ENCODE data around the gene PAIP2.

PAIP2 gene, protein sequence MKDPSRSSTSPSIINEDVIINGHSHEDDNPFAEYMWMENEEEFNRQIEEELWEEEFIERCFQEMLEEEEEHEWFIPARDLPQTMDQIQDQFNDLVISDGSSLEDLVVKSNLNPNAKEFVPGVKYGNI

DNA sequence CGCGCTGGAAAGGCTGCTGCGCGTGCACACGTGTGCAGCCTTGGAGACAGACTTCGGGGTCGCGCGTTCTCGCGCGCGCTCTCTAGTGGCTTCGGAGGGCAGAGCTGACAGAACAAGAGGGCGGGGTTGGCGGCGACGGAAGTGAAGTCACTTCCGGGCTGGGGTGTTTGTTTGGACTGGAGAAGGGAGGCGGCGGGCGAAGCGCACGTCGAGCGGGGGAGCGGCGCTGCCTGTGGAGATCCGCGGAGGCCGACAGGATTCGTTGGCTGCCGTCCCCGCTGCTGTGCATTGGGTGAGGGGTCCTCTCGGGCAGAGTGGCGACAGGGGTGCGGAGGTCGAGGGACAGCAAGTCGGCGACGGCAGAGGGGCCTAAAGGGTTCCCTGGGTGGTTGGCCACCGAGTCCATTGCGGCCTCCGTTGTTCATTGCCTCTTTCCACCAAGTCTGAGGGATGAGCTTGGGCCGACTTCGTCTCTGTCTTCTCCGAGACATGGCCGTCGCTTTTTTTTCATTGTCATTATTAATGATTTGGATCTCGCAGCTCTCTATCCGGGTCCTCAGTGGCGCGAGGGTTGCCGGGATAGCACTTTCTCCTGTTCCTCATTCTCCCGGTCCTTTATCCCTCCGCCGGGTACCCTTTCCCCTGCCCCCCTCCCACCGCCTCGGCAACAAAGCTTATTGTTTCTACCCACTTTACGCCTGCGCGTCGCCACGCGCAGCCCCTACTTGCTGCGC is at the start of gene PAIP2:
PAIP2 (plus strand) TSS at position 166 of the 734 bp plus-strand sequence. CDS start 21,931 bp downstream, outside the sequence.
- peaks cover 28% of the 10 kb centered on the region for H3K36me3 ChIP-seq
- no peaks in the 10 kb centered on the region for H3K27me3 ChIP-seq (ENCODE audit: insufficient read depth, low read depth, severe bottlenecking)
- peak; percentile 98 for DNase-seq
- peaks cover 3% of the 10 kb centered on the region for H3K9me3 ChIP-seq (ENCODE audit: severe bottlenecking)
- H3K27ac ChIP-seq, result peak within 1 kb of the TSS; percentile 96
- peak within 1 kb of the TSS; percentile 70 for H3K4me3 ChIP-seq (ENCODE audit: low read depth, low read length)
- TF ChIP-seq, protein P1, sequence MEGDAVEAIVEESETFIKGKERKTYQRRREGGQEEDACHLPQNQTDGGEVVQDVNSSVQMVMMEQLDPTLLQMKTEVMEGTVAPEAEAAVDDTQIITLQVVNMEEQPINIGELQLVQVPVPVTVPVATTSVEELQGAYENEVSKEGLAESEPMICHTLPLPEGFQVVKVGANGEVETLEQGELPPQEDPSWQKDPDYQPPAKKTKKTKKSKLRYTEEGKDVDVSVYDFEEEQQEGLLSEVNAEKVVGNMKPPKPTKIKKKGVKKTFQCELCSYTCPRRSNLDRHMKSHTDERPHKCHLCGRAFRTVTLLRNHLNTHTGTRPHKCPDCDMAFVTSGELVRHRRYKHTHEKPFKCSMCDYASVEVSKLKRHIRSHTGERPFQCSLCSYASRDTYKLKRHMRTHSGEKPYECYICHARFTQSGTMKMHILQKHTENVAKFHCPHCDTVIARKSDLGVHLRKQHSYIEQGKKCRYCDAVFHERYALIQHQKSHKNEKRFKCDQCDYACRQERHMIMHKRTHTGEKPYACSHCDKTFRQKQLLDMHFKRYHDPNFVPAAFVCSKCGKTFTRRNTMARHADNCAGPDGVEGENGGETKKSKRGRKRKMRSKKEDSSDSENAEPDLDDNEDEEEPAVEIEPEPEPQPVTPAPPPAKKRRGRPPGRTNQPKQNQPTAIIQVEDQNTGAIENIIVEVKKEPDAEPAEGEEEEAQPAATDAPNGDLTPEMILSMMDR (IDR thresholded peaks at IDR 0.05; ENCODE audit: low read depth, low read length), result peak; percentile 83

DNA sequence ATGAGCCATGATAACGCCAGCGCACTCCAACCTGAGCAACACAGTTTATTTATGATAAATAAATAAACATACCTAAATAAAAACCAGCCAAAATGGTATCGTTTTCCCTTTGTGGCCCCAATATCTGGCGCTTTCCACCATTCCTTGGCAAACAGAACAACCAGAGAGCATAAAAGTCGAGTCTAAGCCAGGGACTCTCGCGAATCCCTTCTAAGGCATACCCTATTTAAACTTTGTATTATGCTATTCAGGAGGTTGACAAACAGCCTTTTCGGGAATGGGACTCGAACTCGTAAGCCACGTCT is 48.5 kb upstream of the PAIP2 start:
- TF ChIP-seq, protein P1 (IDR thresholded peaks at IDR 0.05; ENCODE audit: low read depth, low read length), result no peak

DNA sequence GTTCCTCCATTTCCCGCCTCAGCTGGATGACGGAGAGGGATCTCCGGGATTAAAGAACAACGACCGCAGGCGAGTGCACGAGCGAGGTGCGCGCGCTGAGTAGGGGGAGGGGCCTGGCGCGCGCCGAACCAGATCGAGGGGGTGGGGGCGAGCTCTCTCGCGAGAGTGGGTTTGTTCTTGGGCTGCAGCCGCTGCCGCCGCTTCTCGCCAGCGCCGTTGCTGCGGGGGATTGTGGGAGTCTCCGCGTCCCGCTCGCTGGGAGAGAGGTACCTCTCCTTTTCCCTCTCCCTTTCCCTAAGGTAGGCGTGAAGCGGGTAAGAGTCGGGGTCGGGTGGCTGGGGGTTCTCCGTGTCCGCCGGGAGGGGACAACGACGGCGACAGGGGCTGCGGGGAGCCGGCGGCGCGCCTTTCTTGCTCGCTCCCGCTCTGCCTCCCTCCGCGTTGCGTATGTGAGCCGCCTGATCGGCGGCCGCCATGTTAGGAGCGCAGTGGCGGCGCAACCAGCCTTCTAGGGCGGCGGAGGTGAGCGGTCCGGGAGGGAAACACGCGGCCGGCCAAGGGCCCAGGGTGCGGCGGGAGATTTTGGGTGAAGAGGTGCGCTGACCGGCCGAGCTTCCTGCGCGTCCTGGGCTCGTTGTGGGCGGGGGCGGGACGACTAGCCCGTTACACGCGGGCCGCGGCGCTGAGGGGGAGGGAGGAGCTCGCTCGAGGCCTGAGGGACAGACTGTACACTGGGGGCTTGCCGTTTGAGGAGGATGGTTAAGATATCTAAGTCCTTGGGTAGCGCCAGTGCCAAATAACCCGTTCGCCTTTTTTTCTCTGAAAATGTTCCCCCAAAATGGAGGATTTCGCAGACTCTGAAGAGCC is 47.9 kb upstream of the PAIP2 start, which contains the start of gene MATR3:
MATR3 (plus strand) TSS at position 234 of the 867 bp plus-strand sequence. CDS start 13,676 bp downstream, outside the sequence.
- TF ChIP-seq, protein P1 (IDR thresholded peaks at IDR 0.05; ENCODE audit: low read depth, low read length), result no peak
- H3K9me3 ChIP-seq (ENCODE audit: severe bottlenecking), result no peaks in the 10 kb centered on the region

More for the DNA sequence above, 48.5 kb upstream of the PAIP2 start:
- Histone ChIP-seq H3K9me3 (ENCODE audit: severe bottlenecking) (no peaks in the 10 kb centered on the region), H3K27me3 (ENCODE audit: insufficient read depth, low read depth, severe bottlenecking) (no peaks in the 10 kb centered on the region), H3K27ac (peak overlapping the region; percentile 99), H3K4me3 (ENCODE audit: low read depth, low read length) (peak overlapping the region; percentile 99), H3K36me3 (peaks cover 34% of the 10 kb centered on the region)
- DNase-seq, result no peak

GRCh38 chr5:139294374-139295165 is 47.1 kb upstream of the PAIP2 start:
- peaks cover 47% of the 10 kb centered on the region for H3K36me3 ChIP-seq
- no peaks in the 10 kb centered on the region for H3K9me3 ChIP-seq (ENCODE audit: severe bottlenecking)
- TF ChIP-seq, protein P1 (IDR thresholded peaks at IDR 0.05; ENCODE audit: low read depth, low read length), result peak; percentile 39; the same call in 1 of the 2 replicates
- peak overlapping the region; percentile 99 for H3K27ac ChIP-seq
- peak overlapping the region; percentile 99 for H3K4me3 ChIP-seq (ENCODE audit: low read depth, low read length)
- no peaks in the 10 kb centered on the region for H3K27me3 ChIP-seq (ENCODE audit: insufficient read depth, low read depth, severe bottlenecking)
- DNase-seq, result peak; percentile 91

More for the DNA sequence above, 47.9 kb upstream of the PAIP2 start, which contains the start of gene MATR3:
- peak; percentile 96 for DNase-seq
- Histone ChIP-seq H3K27ac (peak within 1 kb of the TSS; percentile 99), H3K36me3 (peaks cover 40% of the 10 kb centered on the region), H3K4me3 (ENCODE audit: low read depth, low read length) (peak within 1 kb of the TSS; percentile 99), H3K27me3 (ENCODE audit: insufficient read depth, low read depth, severe bottlenecking) (no peaks in the 10 kb centered on the region)

- Histone ChIP-seq H3K27ac (peak overlapping the region; percentile 99), H3K4me3 (ENCODE audit: low read depth, low read length) (peak overlapping the region; percentile 99), H3K36me3 (peaks cover 53% of the 10 kb centered on the region), H3K9me3 (ENCODE audit: severe bottlenecking) (no peaks in the 10 kb centered on the region), H3K27me3 (ENCODE audit: insufficient read depth, low read depth, severe bottlenecking) (no peaks in the 10 kb centered on the region)
- DNase-seq, result no peak
- TF ChIP-seq, protein P1 (IDR thresholded peaks at IDR 0.05; ENCODE audit: low read depth, low read length), result no peak
These were observed 46.2 kb upstream of the PAIP2 start for GRCh38 chr5:139295346-139296057.

All from WERI-Rb-1 (cell line).